Stimulated activated CD8-positive, alpha-beta memory T cell treated with anti-CD3 and anti-CD28 coated beads, Interleukin-2, amount 100 ng/mL, for 1 hour (primary cell): ENCODE data around the gene TGFBR1.

ENCODE experiments used
- DNase-seq, 2 donors: peaks; one replicate each; pipeline ENCODE4 v3.0.0-alpha.2; 2020; ENCODE audit warnings: low read depth in 2 of 2

TGFBR1 gene

DNA sequence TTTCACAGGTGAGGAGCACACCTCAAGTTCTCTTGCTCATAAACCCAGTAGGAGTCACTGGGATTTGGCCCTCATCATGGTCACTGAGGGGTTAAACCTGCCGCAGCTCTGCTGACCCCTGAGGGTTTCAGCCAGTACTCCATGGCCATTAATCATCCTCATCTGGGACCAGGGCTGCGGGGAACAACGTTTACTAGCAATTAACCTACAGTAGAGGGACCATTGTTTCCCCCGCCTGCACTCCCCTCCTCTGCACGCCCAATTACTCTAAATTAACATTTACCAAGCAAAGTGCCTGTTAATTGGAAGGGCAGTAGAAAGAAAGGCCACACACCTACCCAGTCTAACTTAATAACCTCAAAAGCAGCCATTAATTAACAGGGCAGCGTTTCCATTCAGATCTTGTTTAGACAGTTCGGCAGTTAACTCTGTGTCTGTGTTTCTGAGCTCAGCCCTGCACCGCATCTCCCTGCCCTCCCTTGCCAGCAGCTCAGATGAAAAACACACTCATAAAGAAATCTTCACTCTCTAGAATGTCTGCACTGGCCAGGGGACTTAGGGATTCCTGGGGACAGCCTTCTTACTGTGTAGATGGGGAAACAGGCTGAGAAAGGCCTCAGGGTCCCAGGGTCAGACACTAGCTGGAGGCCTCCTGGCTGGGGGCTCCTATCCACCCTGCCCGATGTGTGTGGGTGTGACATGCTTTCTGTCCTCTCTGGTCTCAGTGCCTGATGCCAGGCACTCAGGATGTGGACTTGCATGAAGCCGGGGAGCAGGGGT, 65.3 kb downstream of the TGFBR1 start:
- DNase-seq, result no peak

DNA sequence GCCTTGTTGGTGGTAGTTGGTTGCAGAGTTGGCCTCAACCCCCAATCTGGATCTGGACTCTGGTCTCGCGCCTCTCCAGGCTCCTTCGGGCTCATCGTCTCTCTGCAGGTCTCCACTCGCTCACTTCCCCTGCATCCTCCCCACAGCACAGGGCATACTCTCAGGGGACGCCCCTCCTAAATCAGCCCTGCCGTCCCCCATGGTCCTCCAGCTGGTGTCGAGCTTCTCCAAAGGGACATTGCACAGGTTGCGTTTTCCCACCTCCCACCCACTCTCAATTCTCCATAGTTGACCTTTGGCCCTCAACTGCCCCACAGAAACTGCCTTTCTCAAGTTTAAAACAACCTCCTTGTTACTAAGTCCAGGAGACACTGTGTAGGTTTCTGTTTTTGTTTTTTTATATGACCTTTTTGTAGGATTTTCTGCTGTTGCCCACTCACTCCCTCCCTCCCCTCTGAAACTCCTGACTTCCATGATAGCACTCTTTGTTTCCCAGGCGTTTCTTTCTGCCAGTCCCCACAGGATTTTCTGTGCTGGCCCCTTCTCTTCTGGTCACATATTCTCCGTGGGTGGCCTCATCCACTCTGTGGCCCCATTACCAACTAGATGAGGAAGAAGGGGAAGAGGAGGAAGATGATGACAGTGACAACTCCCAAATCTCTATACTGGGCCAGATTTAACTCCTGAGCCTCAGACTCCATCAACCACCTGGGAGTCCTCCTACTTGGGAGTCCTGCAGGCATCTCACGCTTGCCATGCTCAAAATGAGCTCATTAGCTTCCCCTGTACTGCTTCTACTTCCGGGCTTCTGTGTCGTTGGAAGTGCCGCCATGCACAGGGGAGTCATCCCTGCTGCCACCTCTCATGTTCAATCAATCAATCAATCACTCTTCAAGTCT, 66.6 kb downstream of the TGFBR1 start:
- no peak for DNase-seq

DNA sequence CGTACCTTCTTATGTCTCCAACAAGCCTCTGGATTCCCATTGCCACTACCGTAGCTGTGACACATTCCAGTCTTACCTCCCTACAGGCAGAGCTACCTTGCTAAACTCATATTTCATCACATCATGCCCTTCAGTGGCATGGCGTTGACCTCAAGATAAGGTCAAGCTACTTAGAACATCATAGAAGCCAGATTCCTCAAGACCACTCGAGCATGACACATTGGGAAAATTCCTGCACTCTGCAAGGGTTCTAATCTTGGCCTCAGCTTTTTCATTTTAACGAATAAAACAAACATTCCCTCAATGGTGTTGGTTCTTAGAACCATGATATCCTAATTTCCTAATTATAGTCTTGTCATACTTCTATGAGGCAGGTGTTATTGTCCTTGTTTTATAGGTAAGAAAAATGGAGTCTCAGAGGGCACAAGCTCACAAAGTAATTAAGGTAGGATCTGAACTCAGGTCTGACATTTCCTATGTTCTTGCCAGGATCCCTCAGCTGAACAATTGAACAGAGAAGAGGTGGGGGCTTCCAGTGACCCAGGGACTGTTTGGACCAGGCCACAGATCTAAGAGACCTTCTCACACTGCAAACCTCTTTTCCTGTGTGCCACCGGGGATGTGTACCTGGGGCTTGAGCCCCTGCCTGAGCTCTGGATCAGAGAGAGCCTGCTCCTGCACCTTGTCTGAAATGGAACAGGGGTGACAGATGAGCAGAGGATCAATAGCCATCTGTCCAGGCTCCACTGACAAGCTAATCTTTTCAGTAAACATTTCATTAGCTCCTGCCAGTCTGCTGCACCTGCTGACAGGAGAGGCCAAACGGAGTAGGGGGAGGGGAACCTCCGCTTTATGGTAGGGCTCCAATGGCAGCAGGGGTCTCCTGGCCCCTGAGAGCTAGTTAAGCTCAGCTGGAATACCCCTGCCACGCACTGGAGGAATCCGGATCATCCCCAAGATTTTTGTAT, 67.5 kb downstream of the TGFBR1 start:
- no peak for DNase-seq

DNA sequence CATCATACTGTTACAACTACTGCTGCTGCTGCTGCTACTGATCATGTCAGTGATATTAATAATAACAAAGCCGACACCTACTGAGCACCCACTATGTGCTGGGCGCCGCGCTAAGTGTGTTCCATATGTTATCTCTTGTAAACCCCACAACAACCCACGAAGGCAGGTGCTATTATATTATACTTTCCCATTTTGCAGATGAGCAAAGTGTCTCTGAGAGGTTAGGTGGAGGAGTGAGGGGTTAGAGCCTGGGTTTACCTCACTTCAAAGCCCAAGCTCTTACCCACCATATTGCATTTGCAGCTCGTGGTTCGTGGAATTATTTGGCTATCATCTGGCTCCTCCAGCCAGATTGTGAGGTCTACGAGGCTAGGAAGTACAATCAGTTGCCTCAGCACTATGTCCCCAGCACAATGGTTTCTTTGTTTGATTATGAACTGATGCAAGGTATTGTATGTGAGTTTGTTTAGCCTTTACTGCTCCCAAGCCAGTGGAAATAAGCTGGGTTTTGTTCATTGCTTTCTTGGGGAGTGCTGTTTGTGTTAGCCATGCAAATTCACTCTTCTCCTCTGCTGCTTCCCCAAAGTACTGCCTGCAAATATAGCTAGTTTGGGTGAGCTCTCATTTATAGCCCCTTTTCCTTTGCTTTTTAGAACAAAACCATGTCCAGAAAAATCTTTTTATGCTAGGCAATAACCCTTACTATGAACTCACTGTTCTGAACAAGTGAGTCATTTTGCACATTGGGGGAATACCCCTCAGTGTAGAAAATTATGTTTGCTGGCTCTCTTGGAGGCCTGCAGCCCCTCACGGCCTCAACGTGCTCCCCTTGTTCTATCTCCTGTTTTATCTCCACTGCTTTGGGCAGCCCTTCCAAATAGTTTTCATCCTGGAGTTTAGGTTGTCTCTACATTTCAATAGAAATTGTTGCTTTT, 68.9 kb downstream of the TGFBR1 start:
- no peak for DNase-seq

DNA sequence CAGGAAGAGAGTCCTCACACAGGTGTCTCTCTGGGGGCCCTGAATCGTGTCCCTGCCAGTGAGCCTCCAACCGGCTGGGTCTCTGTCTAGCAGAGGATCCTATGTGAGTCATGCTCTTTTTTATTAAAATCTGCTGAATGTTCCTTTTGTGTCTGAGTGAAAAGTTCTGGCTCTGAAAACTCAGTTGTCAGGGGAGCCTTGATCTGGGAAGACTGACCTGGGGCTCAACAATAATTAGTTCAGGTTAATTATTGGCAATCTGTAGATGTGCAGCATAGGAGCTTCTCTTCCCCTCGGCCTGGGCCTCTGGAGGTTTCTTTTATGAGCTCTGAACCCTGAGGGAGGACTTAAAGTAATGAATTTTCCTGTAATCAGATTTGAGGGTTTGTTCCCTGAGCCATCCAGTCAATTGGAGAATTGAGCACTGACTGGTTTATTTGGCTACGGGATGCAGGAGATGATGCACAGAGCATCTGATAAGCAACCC, 71.7 kb downstream of the TGFBR1 start:
- no peak for DNase-seq

DNA sequence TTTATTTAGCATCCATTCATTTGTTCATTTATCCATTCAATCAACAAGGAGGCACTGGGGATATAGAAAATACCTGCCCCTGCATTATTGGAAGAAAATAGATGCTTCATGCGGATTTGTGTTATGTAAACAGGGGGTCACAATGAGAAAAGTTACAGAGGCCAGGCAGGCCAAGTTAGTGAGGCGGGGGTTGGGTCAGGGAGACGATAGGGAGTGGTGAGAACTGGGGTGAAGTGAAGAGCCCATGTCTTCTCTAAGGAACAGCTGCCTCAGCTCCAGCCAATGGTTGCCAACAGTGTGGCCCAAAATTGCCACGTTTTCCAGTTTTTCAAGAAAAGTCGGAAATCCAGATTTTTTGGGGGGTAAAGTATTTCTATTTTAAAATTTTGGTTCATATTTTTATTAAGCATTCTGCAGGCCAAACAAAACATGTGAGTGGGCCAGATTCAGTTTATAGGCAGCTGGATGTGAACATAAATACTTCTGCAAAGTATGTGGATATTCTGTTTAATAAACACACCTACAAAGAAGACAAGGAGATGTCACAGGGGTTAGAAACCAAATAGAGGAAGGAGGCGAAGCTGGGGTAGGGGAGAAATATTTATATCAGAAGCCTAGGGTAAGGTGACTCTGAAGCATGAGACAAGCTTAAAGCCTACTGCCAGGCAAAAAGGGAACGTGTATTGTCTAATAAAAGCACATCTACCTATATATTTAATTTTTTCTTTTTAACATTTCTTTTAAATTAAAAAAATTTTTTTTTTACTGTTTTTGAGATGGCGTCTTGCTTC, 72.9 kb downstream of the TGFBR1 start:
- no peak for DNase-seq

DNA sequence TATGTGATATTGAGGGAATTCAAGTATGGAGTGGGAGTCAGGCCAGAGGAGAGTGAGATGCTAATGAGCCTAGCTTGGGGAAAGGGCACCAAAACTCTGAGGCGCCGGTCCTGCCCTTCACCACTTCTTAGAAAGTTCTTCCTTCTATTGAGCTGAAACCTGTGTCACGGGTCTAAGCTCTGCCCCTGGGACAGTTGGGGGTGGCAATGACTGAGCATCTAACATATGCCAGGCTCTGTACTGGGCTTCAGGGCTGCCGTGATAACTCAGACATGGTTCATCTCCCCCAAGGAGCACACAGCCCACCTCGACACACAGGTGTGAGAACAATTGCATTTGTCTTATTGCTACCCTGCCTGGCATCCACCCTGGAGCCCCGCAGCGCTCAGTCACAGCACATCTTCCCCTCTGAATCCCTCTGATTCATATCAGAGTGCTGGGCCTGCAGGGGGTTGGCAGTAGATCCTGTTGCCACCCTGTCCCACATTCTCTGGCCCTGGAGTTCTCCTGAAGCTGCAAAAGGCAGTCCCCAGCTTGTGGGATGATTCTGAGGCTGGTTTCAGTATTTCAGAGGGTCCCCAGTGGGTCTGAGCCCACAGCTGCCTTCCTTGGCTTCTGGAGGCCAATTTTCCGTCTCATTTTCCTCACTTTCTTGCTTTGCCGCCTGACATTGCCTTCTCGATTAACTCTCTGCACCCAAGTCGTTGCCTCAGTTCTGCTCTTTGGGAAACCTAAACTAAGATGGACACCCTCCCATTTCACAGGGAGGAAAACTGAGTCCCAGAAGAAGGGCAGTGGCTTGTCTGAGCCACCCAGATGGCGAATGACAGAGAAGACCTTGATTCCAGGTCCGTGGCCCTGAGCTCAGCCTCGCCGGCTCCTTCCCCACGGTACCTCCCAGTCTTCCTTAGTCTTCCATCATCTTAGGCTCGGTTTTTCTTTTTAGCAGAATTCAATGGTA, 74.3 kb downstream of the TGFBR1 start:
- DNase-seq, result no peak

DNA sequence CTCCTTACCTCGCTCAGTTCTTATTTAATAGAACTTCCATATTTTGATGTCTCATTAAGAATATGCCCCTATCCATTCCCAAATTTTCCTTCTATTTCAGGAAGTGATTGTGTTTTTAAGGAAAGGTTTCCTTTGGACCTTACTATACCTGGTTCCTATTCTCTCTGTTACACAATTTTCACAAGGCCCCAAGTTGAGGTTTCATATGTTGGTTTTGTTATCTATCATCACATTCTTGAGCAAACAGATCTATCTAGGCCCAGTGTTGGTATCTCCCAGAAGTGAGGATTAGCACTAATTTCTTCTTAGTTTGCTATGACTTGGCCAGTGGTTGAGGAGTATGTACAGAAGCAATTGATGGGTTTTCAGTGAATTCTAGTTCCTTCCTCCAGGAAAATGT, 75.3 kb downstream of the TGFBR1 start:
- DNase-seq, result no peak

DNA sequence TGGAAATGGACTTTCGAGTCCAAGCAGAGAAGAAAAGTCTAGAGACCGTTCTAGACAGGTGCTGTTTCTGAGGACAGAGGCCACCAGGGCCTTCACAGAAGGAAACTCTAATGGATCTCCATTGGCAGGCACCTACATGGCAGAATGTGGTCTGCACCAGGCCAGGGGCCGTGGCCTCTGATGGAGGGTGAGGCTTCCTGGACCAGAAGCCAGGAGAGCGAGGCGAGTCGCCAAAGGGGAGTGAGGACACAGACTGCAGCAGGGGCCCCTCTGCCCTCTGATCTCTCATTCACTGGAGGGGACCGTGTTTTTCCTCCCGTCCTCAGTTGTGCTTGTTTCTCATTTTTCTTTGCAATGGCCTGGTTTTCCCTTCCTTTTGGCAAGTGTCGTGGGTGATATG, 75.7 kb downstream of the TGFBR1 start:
- no peak for DNase-seq

DNA sequence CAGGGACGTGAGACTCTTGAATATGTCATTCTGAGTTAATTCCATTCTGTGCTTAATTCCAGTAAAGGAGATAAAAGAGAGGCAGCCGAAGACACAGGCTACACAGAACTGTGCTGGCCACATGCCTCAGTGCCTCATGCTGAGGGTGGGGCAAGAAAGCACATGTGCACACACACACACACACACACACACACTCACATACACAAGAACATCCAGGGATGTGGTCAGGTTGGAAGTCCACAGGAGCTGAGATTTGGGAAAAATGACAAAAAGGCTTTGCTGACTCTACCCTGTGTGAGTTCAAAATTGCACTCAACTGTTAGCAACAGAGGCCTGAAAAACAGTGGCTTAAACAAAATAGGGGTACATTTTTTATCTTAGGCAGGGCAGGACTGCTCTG, 76.3 kb downstream of the TGFBR1 start:
- DNase-seq, result no peak

DNA sequence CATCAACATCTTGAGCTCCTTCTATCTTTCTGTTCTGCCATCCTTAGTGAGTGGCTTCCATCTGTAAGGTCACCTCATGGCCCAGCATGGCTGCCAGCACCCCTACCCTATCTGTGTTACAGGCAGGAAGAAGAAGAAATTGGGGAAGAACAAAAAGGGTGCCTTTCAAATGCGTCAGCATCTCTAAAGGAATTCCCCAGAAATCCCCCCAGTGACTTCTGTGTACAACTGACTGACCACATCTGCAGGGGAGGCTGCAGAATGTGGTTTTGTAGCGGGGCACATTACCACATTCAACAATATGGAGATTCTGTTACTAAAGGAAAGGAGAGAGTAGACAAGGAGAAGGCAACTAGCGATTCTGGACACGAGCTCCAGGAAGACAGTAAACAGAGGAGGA, 76.7 kb downstream of the TGFBR1 start:
- no peak for DNase-seq

DNA sequence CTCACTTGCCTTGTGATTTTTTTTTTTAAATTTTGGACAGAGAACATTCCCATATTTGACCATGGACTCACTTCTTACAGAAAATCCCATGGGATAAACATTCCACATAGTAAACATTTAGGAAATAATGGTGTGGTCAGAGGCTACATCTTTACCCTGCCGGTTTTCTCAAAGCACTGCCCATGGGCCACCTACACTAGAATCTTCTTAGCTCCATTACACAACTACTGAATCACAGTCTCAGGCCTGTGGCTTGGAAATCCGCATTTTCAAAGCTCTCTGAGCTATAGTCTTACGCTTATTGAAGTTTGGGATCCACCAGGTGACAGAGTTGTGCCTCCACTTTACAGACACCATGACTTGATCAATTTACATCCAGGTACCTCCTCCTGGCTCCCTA, 77.4 kb downstream of the TGFBR1 start:
- no peak for DNase-seq

DNA sequence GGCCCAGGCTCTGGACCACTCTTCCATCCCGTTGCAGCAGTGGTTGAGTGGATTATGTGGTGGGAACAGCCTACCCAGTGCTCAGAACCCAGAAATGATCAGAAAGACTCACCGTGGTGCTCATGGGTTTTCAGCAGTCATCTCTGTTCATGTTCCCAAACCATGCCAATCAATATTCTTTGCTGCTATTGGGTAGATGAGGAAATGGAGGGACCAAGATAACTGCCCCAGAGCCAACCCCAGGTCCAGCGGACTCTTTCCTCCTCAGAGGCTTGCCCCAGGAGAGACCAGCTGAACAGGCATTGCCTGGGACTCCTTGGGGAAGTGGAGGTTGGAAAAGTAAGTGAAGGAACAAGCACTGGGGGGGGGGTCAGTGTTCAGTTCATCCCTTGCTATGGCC, 78.7 kb downstream of the TGFBR1 start:
- no peak for DNase-seq

DNA sequence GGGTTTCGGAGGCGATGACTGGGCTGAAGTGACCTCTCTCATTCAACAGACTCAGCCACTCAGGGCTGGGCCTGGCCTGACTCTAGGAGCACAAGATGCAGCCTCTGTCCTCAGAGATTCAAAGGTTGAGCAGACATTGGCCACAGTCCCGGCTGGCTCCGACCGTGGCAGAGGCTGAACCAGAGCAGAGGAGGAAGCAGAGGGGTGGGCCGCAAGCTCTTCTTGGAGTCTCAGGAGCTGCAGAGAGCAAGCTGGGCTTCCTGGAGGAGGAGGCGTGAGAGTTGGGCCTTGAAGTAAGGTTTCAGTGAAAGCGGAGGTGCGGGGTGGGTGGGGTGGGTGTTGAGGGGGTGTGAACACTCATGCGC, 79.2 kb downstream of the TGFBR1 start:
- no peak for DNase-seq

DNA sequence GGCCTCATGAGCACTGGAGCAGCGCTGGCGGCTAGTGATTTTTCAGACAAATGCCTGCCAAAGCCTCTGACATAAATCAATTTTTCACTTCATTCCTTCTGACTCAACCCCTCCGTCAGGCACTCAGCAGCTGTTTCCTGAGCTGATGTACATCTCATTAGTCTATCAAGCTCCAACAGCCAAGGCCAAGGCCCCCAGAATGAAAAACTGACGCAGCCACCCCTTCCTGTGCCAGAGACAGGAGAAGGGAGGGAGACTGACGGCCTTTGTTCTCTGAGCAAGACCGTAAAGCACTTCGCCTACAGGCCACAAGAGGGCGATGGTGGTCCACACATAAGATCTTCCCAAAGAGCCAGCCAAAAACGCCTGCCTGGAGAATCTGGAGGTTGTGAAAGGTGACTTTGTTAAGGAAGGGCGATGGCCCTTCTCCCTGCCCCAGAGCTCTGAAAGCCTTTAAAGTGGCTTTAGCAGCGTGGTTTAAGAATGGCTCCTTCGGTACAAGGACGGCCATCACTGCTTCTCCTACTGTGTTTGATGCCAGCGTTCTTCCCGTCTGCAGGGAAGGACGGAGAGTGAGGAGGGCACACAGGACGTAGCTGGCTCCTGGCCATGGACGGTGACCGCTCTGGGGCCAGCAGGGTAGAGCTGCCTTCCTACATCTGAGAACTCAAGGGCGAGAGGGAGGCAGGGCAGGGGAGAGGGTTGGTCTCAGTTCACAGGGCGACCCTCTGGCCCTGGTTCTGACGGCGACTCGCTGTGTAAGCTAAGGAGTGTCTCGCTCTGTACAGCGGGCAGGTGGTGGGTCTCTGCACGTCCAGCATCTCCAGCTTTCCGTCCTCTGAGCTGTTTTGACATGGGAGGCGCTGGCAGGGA, 79.8 kb downstream of the TGFBR1 start:
- DNase-seq, result peak; percentile 40 to 53

DNA sequence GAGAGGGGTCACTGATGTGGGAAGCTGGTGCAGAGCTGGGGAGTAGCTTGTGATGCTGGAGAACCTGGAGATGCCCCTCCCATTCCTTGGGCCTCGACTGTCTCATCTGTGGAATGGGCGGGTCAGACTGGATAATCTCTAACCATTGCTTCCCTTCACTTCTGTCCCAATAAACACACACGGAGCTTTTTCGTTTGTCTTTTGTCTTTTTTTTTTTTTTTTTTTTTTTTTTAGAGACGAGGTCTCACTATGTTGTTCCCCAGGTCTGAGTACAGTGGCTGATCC, 80.4 kb downstream of the TGFBR1 start:
- DNase-seq, result no peak

DNA sequence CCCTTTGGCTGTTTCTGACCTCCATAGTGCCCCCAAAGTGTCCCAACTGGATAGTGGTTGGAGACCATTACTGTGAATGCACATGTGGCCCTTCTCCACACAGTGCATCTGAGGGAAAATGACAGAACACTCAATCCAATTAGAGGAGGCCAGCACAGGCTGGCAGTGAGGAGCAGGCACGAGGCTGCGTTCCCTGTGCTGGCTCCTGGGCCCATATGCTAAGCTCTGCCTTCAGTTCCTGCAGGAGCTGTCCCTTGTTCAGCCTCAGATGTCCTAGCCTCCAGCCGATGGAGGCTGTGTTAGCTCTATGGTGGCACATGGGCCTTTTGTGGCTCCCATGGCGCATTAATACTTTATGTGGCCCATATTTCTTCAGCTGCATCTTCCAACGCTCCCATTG, 81.0 kb downstream of the TGFBR1 start:
- no peak for DNase-seq

DNA sequence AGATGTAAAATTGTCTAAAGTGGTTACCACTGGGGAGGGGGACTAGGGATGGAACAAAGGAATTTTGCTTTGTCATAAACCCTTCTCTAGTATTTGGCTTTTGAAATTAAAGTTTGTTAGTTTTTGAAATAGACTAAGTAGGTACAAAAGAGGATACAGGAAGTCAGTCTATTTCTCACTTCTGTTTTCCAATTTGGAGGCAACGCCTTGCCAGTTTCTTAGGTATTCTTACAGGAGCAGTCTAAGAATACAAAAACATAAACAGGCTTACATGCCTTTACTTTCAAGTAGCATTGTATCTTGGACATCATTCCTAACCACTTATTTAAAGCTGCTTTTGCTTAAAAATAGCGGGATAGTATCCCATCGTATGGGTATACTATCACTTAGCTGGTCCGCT, 82.4 kb downstream of the TGFBR1 start:
- no peak for DNase-seq
